Measurements from ENCODE around the gene MLXIP. TPM values are rescaled to one million over a fixed set of nuclear protein-coding genes. Genes with fewer than 3 reads are reported as not detected.

The MLXIP gene
- total and polyA plus RNA-seq, 2 of the 13 experiments (the other 11 are each of a cell fraction or from before 2014, with no cell fraction given): 5.3 to 6.7 TPM

DNA sequence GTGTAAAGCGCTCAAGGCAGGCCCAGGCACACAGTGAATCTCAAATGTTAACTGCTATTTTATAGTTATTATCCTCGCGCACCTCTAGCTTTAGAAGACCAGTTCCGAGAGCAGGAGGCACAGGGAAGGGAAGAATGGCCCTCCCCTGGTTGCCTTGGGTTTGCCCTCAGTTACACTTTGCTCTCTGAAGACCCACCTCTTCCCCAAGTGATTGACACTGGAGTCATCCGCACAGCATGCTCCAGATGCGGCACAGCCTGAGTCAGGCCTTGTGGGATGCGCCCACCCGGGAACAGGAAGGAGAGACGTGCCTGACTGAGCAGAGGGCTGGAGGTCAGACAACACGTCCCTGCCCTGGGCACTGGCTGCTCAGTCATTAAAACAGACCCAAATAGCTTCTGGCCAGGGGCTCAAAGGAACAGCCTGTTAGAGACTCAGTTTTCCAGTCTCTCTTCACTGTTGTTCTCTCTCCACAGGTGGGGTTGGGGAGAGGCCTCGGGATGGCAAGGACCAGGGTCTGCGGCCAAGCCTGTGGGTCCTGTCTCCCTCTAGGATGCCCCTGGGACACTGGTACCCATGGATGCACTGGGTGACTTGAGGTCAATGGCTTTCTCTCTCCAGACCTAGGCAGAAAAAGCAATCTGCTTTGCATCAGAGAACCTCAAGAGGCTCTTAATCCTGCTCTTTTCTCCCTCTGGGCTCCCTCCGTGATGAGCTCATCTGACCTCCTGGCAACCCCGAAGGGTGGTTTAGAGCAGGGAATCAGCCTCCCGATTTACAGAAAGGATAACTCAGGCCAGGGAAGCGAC, 13.6 kb upstream of the MLXIP start (continued):
- TF ChIP-seq, protein P1, sequence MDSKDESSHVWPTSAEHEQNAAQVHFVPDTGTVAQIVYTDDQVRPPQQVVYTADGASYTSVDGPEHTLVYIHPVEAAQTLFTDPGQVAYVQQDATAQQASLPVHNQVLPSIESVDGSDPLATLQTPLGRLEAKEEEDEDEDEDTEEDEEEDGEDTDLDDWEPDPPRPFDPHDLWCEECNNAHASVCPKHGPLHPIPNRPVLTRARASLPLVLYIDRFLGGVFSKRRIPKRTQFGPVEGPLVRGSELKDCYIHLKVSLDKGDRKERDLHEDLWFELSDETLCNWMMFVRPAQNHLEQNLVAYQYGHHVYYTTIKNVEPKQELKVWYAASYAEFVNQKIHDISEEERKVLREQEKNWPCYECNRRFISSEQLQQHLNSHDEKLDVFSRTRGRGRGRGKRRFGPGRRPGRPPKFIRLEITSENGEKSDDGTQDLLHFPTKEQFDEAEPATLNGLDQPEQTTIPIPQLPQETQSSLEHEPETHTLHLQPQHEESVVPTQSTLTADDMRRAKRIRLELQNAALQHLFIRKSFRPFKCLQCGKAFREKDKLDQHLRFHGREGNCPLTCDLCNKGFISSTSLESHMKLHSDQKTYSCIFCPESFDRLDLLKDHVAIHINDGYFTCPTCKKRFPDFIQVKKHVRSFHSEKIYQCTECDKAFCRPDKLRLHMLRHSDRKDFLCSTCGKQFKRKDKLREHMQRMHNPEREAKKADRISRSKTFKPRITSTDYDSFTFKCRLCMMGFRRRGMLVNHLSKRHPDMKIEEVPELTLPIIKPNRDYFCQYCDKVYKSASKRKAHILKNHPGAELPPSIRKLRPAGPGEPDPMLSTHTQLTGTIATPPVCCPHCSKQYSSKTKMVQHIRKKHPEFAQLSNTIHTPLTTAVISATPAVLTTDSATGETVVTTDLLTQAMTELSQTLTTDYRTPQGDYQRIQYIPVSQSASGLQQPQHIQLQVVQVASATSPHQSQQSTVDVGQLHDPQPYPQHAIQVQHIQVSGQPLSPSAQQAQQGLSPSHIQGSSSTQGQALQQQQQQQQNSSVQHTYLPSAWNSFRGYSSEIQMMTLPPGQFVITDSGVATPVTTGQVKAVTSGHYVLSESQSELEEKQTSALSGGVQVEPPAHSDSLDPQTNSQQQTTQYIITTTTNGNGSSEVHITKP (CRISPR knock-in tag; IDR thresholded peaks at IDR 0.05; ENCODE audit: low read depth): peak; percentile 87
- TF ChIP-seq, protein P2, sequence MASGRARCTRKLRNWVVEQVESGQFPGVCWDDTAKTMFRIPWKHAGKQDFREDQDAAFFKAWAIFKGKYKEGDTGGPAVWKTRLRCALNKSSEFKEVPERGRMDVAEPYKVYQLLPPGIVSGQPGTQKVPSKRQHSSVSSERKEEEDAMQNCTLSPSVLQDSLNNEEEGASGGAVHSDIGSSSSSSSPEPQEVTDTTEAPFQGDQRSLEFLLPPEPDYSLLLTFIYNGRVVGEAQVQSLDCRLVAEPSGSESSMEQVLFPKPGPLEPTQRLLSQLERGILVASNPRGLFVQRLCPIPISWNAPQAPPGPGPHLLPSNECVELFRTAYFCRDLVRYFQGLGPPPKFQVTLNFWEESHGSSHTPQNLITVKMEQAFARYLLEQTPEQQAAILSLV (CRISPR knock-in tag; IDR thresholded peaks at IDR 0.05; ENCODE audit: borderline replicate concordance): no peak
- TF ChIP-seq, protein P3, sequence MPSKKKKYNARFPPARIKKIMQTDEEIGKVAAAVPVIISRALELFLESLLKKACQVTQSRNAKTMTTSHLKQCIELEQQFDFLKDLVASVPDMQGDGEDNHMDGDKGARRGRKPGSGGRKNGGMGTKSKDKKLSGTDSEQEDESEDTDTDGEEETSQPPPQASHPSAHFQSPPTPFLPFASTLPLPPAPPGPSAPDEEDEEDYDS (CRISPR knock-in tag; IDR thresholded peaks at IDR 0.05): peak; percentile 44; the same call in 1 of the 2 replicates

DNA sequence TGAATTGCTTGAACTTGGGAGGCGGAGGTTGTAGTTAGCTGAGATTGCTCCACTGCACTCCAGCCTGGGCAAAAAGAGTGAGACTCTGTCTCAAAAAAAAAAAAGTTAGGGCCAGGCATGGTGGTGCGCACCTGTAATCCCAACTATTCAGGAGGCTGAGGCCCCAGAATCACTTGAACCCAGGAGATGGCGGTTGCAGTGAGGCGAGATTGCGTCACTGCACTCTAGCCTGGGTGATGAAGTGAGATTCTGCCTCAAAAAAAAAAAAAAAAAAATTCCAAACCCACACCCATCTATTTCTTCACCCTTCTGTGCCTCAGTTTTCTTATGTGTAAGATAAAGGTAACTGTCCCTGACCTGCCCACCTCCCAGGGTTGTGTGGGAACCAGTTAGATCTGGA, 11.0 kb upstream of the MLXIP start:
- CTCF ChIA-PET (ENCODE audit: low intra/inter-chr PET ratio, low total read pairs): no interaction called here
- POLR2A ChIA-PET: no interaction called here
- intact Hi-C loops (cut with micrococcal nuclease; ENCODE audit: unreplicated experiment): no loop called here
- TF ChIP-seq ZNF543 (CRISPR knock-in tag; IDR thresholded peaks at IDR 0.05): no peak
- no peak for TF ChIP-seq POLR2A (IDR thresholded peaks at IDR 0.05; ENCODE audit: insufficient read depth in 1 of 2, low read depth in 2 of 2, low read length in 2 of 2)
- TF ChIP-seq, protein P4, sequence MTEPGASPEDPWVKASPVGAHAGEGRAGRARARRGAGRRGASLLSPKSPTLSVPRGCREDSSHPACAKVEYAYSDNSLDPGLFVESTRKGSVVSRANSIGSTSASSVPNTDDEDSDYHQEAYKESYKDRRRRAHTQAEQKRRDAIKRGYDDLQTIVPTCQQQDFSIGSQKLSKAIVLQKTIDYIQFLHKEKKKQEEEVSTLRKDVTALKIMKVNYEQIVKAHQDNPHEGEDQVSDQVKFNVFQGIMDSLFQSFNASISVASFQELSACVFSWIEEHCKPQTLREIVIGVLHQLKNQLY (CRISPR knock-in tag; IDR thresholded peaks at IDR 0.05): no peak
- TF ChIP-seq, protein P5, sequence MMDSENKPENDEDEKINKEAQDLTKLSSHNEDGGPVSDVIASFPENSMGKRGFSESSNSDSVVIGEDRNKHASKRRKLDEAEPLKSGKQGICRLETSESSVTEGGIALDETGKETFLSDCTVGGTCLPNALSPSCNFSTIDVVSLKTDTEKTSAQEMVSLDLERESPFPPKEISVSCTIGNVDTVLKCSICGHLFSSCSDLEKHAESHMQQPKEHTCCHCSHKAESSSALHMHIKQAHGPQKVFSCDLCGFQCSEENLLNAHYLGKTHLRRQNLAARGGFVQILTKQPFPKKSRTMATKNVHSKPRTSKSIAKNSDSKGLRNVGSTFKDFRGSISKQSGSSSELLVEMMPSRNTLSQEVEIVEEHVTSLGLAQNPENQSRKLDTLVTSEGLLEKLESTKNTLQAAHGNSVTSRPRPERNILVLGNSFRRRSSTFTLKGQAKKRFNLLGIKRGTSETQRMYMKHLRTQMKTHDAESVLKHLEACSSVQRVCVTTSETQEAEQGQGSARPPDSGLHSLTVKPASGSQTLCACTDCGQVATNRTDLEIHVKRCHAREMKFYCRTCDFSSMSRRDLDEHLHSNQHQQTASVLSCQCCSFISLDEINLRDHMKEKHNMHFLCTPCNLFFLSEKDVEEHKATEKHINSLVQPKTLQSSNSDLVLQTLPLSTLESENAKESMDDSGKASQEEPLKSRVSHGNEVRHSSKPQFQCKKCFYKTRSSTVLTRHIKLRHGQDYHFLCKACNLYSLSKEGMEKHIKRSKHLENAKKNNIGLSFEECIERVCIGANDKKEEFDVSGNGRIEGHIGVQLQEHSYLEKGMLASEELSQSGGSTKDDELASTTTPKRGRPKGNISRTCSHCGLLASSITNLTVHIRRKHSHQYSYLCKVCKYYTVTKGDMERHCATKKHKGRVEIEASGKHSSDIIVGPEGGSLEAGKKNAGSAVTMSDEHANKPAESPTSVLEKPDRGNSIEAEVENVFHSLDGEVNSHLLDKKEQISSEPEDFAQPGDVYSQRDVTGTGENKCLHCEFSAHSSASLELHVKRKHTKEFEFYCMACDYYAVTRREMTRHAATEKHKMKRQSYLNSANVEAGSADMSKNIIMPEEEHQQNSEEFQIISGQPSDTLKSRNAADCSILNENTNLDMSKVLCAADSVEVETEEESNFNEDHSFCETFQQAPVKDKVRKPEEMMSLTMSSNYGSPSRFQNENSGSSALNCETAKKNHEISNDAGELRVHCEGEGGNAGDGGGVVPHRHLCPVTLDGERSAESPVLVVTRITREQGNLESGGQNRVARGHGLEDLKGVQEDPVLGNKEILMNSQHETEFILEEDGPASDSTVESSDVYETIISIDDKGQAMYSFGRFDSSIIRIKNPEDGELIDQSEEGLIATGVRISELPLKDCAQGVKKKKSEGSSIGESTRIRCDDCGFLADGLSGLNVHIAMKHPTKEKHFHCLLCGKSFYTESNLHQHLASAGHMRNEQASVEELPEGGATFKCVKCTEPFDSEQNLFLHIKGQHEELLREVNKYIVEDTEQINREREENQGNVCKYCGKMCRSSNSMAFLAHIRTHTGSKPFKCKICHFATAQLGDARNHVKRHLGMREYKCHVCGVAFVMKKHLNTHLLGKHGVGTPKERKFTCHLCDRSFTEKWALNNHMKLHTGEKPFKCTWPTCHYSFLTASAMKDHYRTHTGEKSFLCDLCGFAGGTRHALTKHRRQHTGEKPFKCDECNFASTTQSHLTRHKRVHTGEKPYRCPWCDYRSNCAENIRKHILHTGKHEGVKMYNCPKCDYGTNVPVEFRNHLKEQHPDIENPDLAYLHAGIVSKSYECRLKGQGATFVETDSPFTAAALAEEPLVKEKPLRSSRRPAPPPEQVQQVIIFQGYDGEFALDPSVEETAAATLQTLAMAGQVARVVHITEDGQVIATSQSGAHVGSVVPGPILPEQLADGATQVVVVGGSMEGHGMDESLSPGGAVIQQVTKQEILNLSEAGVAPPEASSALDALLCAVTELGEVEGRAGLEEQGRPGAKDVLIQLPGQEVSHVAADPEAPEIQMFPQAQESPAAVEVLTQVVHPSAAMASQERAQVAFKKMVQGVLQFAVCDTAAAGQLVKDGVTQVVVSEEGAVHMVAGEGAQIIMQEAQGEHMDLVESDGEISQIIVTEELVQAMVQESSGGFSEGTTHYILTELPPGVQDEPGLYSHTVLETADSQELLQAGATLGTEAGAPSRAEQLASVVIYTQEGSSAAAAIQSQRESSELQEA (CRISPR knock-in tag; IDR thresholded peaks at IDR 0.05; ENCODE audit: not compliant biosample characterization): no peak

More for the DNA sequence above, 11.0 kb upstream of the MLXIP start:
- no peaks in the 10 kb centered on the region for H4K20me1 ChIP-seq (ENCODE audit: insufficient read depth, low read length)
- H3K36me3 ChIP-seq (replicated peaks in 1 of 2; ENCODE audit: control insufficient read depth in 1 of 2, insufficient read depth in 2 of 2, low read length in 2 of 2): no peaks in the 10 kb centered on the region
- in situ Hi-C loops (cut with HindIII; ENCODE audit: extremely low pct_ligation_motif_present, low pct_unique_long_range_greater_than_20kb): no loop called here
- no peak overlapping the region for H3K4me2 ChIP-seq (ENCODE audit: low read depth, low read length)
- no peak overlapping the region for H3K9ac ChIP-seq (ENCODE audit: insufficient read depth, low read depth, low read length)
- no peaks in the 10 kb centered on the region for H3K27me3 ChIP-seq (ENCODE audit: control insufficient read depth in 1 of 2, insufficient read depth in 2 of 2, low read length in 2 of 2)
- ATAC-seq (no peak), FAIRE-seq (no peak), DNase-seq (ENCODE audit: low spot score) (no peak)
- H3K79me2 ChIP-seq (ENCODE audit: insufficient read depth, low read length): no peaks in the 10 kb centered on the region
- H3K4me1 ChIP-seq (ENCODE audit: insufficient read depth, low read length): peaks cover 48% of the 10 kb centered on the region
- no peaks in the 10 kb centered on the region for H3K9me3 ChIP-seq (ENCODE audit: low read length)
- no peak overlapping the region for H2AFZ ChIP-seq (ENCODE audit: low read length)
- H3K4me3 ChIP-seq (replicated peaks in 1 of 3; ENCODE audit: insufficient read depth in 1 of 3, low read depth in 2 of 3, low read length in 3 of 3): no peak overlapping the region
- H3K27ac ChIP-seq (ENCODE audit: extremely low read length, insufficient read depth, low read length): no peak overlapping the region
- no TSS peak for BruUV-seq (replicated peaks)
- 94% methylated on average over 5 of the region's 5 CpGs for WGBS (ENCODE audit: low lambda C conversion rate)
